T-cell (primary cell): Measurements from ENCODE around the gene HARBI1. TPM values are rescaled to one million over a fixed set of nuclear protein-coding genes. Genes with fewer than 3 reads are reported as not detected.

Experiments
- ATAC-seq, 4 experiments: fragments of 200-7000 bp in 3 of 4; fragments of 150-1000 bp in 1 of 4; cut with Tn5 transposase; replicated peaks in 1 of 4; 1 replicate in 3 of 4; 2 replicates in 1 of 4; pipeline ENCODE4 v1.10.0; 2021; ENCODE audit warnings: moderate library complexity in 3 of 4, mild to moderate bottlenecking in 2 of 4, moderate number of reproducible peaks in 1 of 4
- CTCF ChIA-PET, 2 donors: fragments of 300-600 bp; sonication (Branson Sonifier 250); formaldehyde crosslinking; loops; one replicate each; lab custom pipeline; 2022; ENCODE audit warnings: antibody characterized with exemption in 2 of 2; lab: Charles Lee
- POLR2A ChIA-PET, 2 donors: fragments of 300-600 bp; sonication (Branson Sonifier 250); formaldehyde crosslinking; loops; one replicate each; lab custom pipeline; 2022; ENCODE audit warnings: antibody characterized with exemption in 2 of 2; lab: Charles Lee
- DNase-seq, 35 experiments: peaks; one replicate each; pipeline versions ENCODE4 v3.0.0 to v3.0.0-alpha.2; 2013 to 2023
- H3K27ac ChIP-seq: one replicate; pipeline ENCODE4 v1.5.1; 2013; ENCODE audit warnings: low read length
- H3K27me3 ChIP-seq, 2 experiments: replicated peaks in 1 of 2; 1 replicate in 1 of 2; 2 replicates in 1 of 2; pipeline versions ENCODE4 v1.6.1 to v1.7.0; 2013; ENCODE audit warnings: low read length in 1 of 2, mixed read lengths in 1 of 2; ENCODE audit not compliant: control insufficient read depth in 2 of 2, insufficient read depth in 2 of 2; ENCODE audit errors: extremely low read depth in 1 of 2
- H3K36me3 ChIP-seq, 2 donors: 1 replicate in 1 of 2; 2 replicates in 1 of 2; pipeline versions ENCODE4 v1.6.1 to v1.7.0; 2013; ENCODE audit warnings: low read length in 1 of 2; ENCODE audit not compliant: control insufficient read depth in 2 of 2, insufficient read depth in 1 of 2; ENCODE audit errors: extremely low read depth in 1 of 2
- H3K4me1 ChIP-seq, 2 experiments: 1 replicate in 1 of 2; 2 replicates in 1 of 2; pipeline versions ENCODE4 v1.6.1 to v1.7.0; 2013; ENCODE audit warnings: low read length in 2 of 2, mixed read lengths in 1 of 2; ENCODE audit not compliant: insufficient read depth in 2 of 2, control insufficient read depth in 1 of 2; ENCODE audit errors: extremely low read depth in 1 of 2
- H3K4me3 ChIP-seq, 2 donors: 1 replicate in 1 of 2; 2 replicates in 1 of 2; pipeline versions ENCODE4 v1.5.1 to v1.7.0; 2013; ENCODE audit warnings: mild to moderate bottlenecking in 2 of 2, low read length in 1 of 2, moderate library complexity in 1 of 2; ENCODE audit not compliant: control insufficient read depth in 1 of 2; ENCODE audit errors: extremely low read depth in 1 of 2
- H3K9me3 ChIP-seq: 2 replicates; pipeline ENCODE4 v1.7.0; 2013
- H3K27ac Mint-ChIP-seq, 2 donors: one replicate each; pipeline ENCODE4 v1.8.0; 2020 to 2021; ENCODE audit warnings: mild to moderate bottlenecking in 2 of 2, mixed read lengths in 2 of 2
- H3K27me3 Mint-ChIP-seq, 2 donors: one replicate each; pipeline ENCODE4 v1.8.0; 2021 to 2022; ENCODE audit warnings: mixed read lengths in 2 of 2
- H3K36me3 Mint-ChIP-seq: one replicate; pipeline ENCODE4 v1.8.0; 2021; ENCODE audit warnings: mixed read lengths
- H3K4me1 Mint-ChIP-seq, 3 donors: one replicate each; pipeline ENCODE4 v1.8.0; 2020 to 2022; ENCODE audit warnings: mixed read lengths in 3 of 3, mild to moderate bottlenecking in 1 of 3
- H3K4me3 Mint-ChIP-seq, 3 donors: one replicate each; pipeline ENCODE4 v1.8.0; 2020 to 2022; ENCODE audit warnings: mild to moderate bottlenecking in 3 of 3, mixed read lengths in 3 of 3, moderate library complexity in 3 of 3
- H3K9me3 Mint-ChIP-seq, 3 donors: one replicate each; pipeline ENCODE4 v1.8.0; 2020 to 2022; ENCODE audit warnings: mixed read lengths in 3 of 3
- WGBS: methylation state at CpG from one replicate; pipeline ENCODE4 v1.1.5; 2013; ENCODE audit warnings: missing lambda C conversion rate; ENCODE audit not compliant: insufficient coverage; 5-methylcytosine and 5-hydroxymethylcytosine counted together
- total RNA-seq, 35 experiments: library from RNA in 6 of 35; stranded (reverse) in 6 of 35; fragments of 120-200 nt in 1 of 35; gene quantifications; one replicate each; pipeline versions ENCODE4 v1.2.1 to v1.2.4 and lab custom pipeline; 2013 to 2026

Gene HARBI1
- total RNA-seq, 5 donors from 2014 or later (not counting 1 experiment from before 2014, with no cell fraction given): 6.7 to 17.3 (median 10.3) TPM

DNA sequence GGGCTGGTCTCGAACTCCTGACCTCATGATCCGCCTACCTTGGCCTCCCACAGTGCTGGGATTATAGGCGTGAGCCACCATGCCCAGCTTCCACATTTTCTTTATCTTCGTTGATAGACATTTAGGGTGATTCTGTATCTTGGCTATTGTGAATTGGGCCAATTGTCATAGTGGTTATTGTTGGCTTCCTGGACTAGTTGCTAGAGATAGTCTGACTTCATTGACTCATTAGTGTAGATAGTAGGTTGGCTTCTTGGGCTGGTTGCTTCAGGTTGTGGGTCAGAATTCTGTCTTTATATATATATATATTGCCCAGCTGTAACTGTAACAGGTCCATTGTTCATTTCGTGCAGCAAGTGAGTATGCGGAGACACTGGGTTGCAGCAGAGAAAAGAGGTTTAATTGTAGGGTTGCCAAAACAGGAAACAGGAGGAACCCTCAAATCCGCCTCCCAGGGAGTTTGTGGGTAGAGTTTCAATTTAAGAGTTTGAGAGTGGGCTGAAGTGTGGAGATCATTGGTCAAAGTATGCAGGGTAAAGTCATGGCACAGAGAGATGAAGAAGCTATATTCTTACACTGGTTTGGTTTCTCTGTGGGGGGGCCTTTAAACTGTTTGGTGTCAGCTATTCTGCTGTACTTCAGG lies 22.3 kb upstream of the HARBI1 start:
- Histone ChIP-seq H3K4me1 (peaks cover 0 to 2% of the 10 kb centered on the region in 2 experiments), H3K4me3 (no peak overlapping the region), H3K27me3 (no peaks in the 10 kb centered on the region), H3K9me3 (no peaks in the 10 kb centered on the region), H3K36me3 (peaks cover 0 to 43% of the 10 kb centered on the region in 2 donors), H3K27ac (no peak overlapping the region)
- Mint-ChIP-seq H3K27ac (peak overlapping the region in 1 of 2 donors; percentile 8), H3K27me3 (no peaks in the 10 kb centered on the region), H3K9me3 (peaks cover 0 to 2% (median 0%) of the 10 kb centered on the region in 3 donors), H3K4me3 (no peak overlapping the region), H3K36me3 (peaks cover 46% of the 10 kb centered on the region), H3K4me1 (peaks cover 18 to 23% (median 22%) of the 10 kb centered on the region in 3 donors)
- ChIA-PET CTCF (interaction anchor here in 1 of 2 donors (0.7 kb wide), 1 partner anchor 524 kb away, joined by 4 read pairs; no protein-coding TSS in a partner anchor), POLR2A (interaction anchor here in 1 of 2 donors (0.6 kb wide), 3 partner anchors 11 to 21 kb away, joined by 3 to 10 read pairs (median 5); no protein-coding TSS in a partner anchor)
- WGBS: 87% methylated on average over 6 of the region's 7 CpGs
- DNase-seq: no peak
- ATAC-seq: no peak

GRCh38 chr11:46637546-46637945 lies 20.5 kb upstream of the HARBI1 start:
- 96% methylated on average over 3 of the region's 5 CpGs for WGBS
- CTCF ChIA-PET: interaction anchor here in 1 of 2 donors (0.5 kb wide), 1 partner anchor 76 kb away, joined by 3 read pairs; no protein-coding TSS in a partner anchor
- Histone ChIP-seq H3K27me3 (no peaks in the 10 kb centered on the region), H3K4me1 (peaks cover 0 to 2% of the 10 kb centered on the region in 2 experiments), H3K36me3 (peaks cover 0 to 37% of the 10 kb centered on the region in 2 donors), H3K4me3 (no peak overlapping the region), H3K27ac (no peak overlapping the region), H3K9me3 (no peaks in the 10 kb centered on the region)
- Mint-ChIP-seq H3K4me3 (no peak overlapping the region), H3K9me3 (peaks cover 0 to 2% (median 0%) of the 10 kb centered on the region in 3 donors), H3K27ac (no peak overlapping the region), H3K4me1 (peaks cover 12 to 16% (median 15%) of the 10 kb centered on the region in 3 donors), H3K27me3 (no peaks in the 10 kb centered on the region), H3K36me3 (peaks cover 37% of the 10 kb centered on the region)
- POLR2A ChIA-PET: interaction anchor here in 1 of 2 donors (1.4 kb wide), 1 partner anchor 20 kb away, joined by 3 read pairs; the partner anchor contains the start of genes ATG13 and HARBI1
- no peak for ATAC-seq
- no peak for DNase-seq

DNA sequence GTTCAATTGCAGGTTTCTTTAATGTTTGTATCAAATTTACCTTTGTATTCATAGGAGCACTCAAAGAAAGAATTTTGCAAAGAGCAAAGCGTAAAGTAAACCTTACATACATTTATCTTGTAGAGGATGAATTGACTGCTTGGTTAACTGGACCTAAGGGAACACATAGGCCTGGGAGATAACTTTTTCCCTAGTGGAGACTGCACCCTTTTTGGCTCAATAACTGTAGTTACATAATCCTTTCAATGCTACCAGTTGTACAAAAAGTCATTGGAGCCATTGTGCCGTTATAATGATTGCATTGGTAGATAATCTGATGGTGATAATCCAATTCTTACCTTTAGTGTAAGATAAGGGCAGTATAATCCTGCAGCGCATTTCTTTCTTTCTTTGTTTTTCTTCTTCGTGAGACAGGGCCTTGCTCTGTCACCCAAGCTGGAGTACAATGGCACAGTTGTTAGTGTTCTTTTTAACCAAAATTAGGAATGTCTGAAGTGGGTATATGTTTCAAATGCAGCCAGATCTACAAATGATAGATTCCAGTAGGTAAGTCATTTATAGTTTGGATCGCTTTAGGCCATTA lies 18.6 kb upstream of the HARBI1 start:
- peaks cover 0 to 2% (median 0%) of the 10 kb centered on the region in 3 donors for H3K9me3 Mint-ChIP-seq
- H3K36me3 Mint-ChIP-seq: peaks cover 44% of the 10 kb centered on the region

DNA sequence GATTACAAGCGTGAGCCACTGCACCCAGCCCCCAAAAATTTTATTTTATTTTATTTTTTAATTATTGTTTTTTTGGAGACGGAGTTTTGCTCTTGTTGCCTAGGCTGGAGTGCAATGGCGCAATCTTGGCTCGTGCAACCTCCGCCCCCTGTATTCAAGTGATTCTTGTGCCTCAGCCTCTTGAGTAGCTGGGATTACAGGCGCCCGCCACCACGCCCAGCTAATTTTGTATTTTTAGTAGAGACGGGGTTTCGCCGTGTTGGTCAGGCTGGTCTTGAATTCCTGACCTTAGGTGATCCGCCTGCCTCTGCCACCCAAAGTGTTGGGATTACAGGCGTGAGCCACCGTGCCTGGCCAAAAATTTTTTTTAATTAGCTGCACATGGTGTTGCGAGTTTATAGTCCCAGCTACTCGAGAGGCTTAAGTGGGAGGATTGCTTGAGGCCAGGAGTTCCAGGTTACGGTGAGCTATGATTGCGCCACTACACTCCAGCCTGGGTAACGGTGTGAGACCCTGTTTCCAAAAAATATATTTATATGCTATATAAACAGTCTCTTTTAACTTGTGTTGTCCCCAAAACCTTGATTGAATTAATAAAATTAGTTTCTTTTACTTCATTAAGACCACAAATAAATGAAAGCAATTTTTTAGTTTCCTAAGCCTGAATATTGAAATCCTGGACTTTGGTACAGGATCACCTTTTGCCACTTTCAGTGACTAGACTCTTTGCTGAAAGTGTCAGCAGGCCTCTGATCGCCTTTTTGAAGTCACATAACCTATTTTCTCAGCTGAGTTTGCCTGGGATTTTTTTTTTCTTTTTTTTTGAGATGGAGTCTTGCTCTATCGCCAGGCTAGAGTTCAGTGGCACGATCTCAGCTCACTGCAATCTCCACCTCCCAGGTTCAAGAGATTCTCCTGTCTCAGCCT lies 16.5 kb upstream of the HARBI1 start:
- H3K4me3 ChIP-seq: no peak overlapping the region
- H3K36me3 ChIP-seq: peaks cover 3 to 50% of the 10 kb centered on the region in 2 donors
- Mint-ChIP-seq H3K27ac (no peak overlapping the region), H3K36me3 (peaks cover 42% of the 10 kb centered on the region), H3K27me3 (no peaks in the 10 kb centered on the region), H3K4me1 (peaks cover 13 to 19% (median 18%) of the 10 kb centered on the region in 3 donors), H3K9me3 (no peaks in the 10 kb centered on the region), H3K4me3 (no peak overlapping the region)
- H3K4me1 ChIP-seq: no peaks in the 10 kb centered on the region
- H3K27me3 ChIP-seq: no peaks in the 10 kb centered on the region
- ChIA-PET CTCF (interaction anchor here (0.7 to 1.6 kb wide), 2 partner anchors 15 to 729 kb away, joined by 3 to 5 read pairs; no protein-coding TSS in a partner anchor), POLR2A (interaction anchor here (0.6 to 1.2 kb wide), 4 partner anchors 14 to 518 kb away, joined by 3 to 6 read pairs (median 3); no protein-coding TSS in a partner anchor)
- no peak overlapping the region for H3K27ac ChIP-seq
- ATAC-seq (no peak), DNase-seq (no peak)
- no peaks in the 10 kb centered on the region for H3K9me3 ChIP-seq
- WGBS: 97% methylated on average over 13 of the region's 22 CpGs

More for the DNA sequence above, 18.6 kb upstream of the HARBI1 start:
- H3K27me3 Mint-ChIP-seq: no peaks in the 10 kb centered on the region
- H3K4me3 Mint-ChIP-seq: no peak overlapping the region
- ChIA-PET POLR2A (no interaction called here), CTCF (no interaction called here)
- peaks cover 12 to 28% (median 17%) of the 10 kb centered on the region in 3 donors for H3K4me1 Mint-ChIP-seq
- H3K27ac ChIP-seq: no peak overlapping the region
- H3K9me3 ChIP-seq: no peaks in the 10 kb centered on the region
- no peak for DNase-seq
- no peak overlapping the region for H3K4me3 ChIP-seq
- no peak overlapping the region for H3K27ac Mint-ChIP-seq
- peaks cover 0 to 49% of the 10 kb centered on the region in 2 donors for H3K36me3 ChIP-seq
- no peak for ATAC-seq
- H3K27me3 ChIP-seq: no peaks in the 10 kb centered on the region
- no CpG with 5 or more reads among the region's 5 CpGs for whole genome bisulfite sequencing
- H3K4me1 ChIP-seq: peaks cover 0 to 2% of the 10 kb centered on the region in 2 experiments

GRCh38 chr11:46632502-46632901 lies 15.5 kb upstream of the HARBI1 start:
- Histone ChIP-seq H3K27me3 (no peaks in the 10 kb centered on the region), H3K9me3 (no peaks in the 10 kb centered on the region), H3K27ac (no peak overlapping the region), H3K4me3 (no peak overlapping the region), H3K36me3 (peaks cover 3 to 52% of the 10 kb centered on the region in 2 donors), H3K4me1 (peaks cover 0 to 3% of the 10 kb centered on the region in 2 experiments)
- Mint-ChIP-seq H3K9me3 (no peaks in the 10 kb centered on the region), H3K4me1 (peaks cover 11 to 16% (median 12%) of the 10 kb centered on the region in 3 donors), H3K27ac (no peak overlapping the region), H3K4me3 (no peak overlapping the region), H3K36me3 (peaks cover 39% of the 10 kb centered on the region), H3K27me3 (no peaks in the 10 kb centered on the region)
- no peak for ATAC-seq
- DNase-seq: no peak
- ChIA-PET CTCF (no interaction called here), POLR2A (no interaction called here)
- WGBS: no CpG with 5 or more reads among the region's 1 CpG
